ENCODE measurements around the gene WDFY4.

Gene WDFY4

GRCh38 chr10:48958598-48959190, 274.0 kb downstream of the WDFY4 start:
- no peak for TF ChIP-seq TAF1 (IDR thresholded peaks at IDR 0.05; ENCODE audit: low read depth)
- TF ChIP-seq EP300 (IDR thresholded peaks at IDR 0.05; ENCODE audit: borderline replicate concordance) = no peak
- TF ChIP-seq RAD21 (IDR thresholded peaks at IDR 0.05; ENCODE audit: low read depth) = no peak

- TF ChIP-seq CREB1 (IDR thresholded peaks at IDR 0.05; ENCODE audit: low read depth) (no peak), MAX (IDR thresholded peaks at IDR 0.05) (no peak), NFIC (IDR thresholded peaks at IDR 0.05) (no peak), CEBPB (IDR thresholded peaks at IDR 0.05) (no peak), TCF12 (IDR thresholded peaks at IDR 0.05; ENCODE audit: low read depth) (no peak), YY1 (IDR thresholded peaks at IDR 0.05; ENCODE audit: low read depth) (no peak)
These were observed 279.4 kb downstream of the WDFY4 start for GRCh38 chr10:48964038-48964437.

- TF ChIP-seq MAX (IDR thresholded peaks at IDR 0.05) (no peak), EGR1 (IDR thresholded peaks at IDR 0.05) (no peak), CEBPB (IDR thresholded peaks at IDR 0.05) (no peak), YY1 (IDR thresholded peaks at IDR 0.05; ENCODE audit: low read depth) (no peak), TCF12 (IDR thresholded peaks at IDR 0.05; ENCODE audit: low read depth) (no peak), RAD21 (IDR thresholded peaks at IDR 0.05; ENCODE audit: low read depth) (no peak), REST (IDR thresholded peaks at IDR 0.05; ENCODE audit: low read depth) (no peak), CREB1 (IDR thresholded peaks at IDR 0.05; ENCODE audit: low read depth) (no peak), TAF1 (IDR thresholded peaks at IDR 0.05; ENCODE audit: low read depth) (no peak), TEAD4 (IDR thresholded peaks at IDR 0.05) (no peak), USF1 (IDR thresholded peaks at IDR 0.05) (no peak)
These were observed 280.8 kb downstream of the WDFY4 start for GRCh38 chr10:48965460-48965859.

- TF ChIP-seq RAD21 (IDR thresholded peaks at IDR 0.05; ENCODE audit: low read depth) = no peak
- no peak for TF ChIP-seq FOXM1 (IDR thresholded peaks at IDR 0.05; ENCODE audit: borderline replicate concordance, low read depth)
- TF ChIP-seq CEBPB (IDR thresholded peaks at IDR 0.05) = no peak
- TF ChIP-seq EGR1 (IDR thresholded peaks at IDR 0.05) = no peak
- TF ChIP-seq USF1 (IDR thresholded peaks at IDR 0.05) = no peak
- TF ChIP-seq CREB1 (IDR thresholded peaks at IDR 0.05; ENCODE audit: low read depth) = no peak
- TF ChIP-seq YY1 (IDR thresholded peaks at IDR 0.05; ENCODE audit: low read depth) = no peak
- TF ChIP-seq TEAD4 (IDR thresholded peaks at IDR 0.05) = no peak
- TF ChIP-seq TAF1 (IDR thresholded peaks at IDR 0.05; ENCODE audit: low read depth) = no peak
- TF ChIP-seq REST (IDR thresholded peaks at IDR 0.05; ENCODE audit: low read depth) = no peak
- TF ChIP-seq NFIC (IDR thresholded peaks at IDR 0.05) = no peak
- no peak for TF ChIP-seq TCF12 (IDR thresholded peaks at IDR 0.05; ENCODE audit: low read depth)
These were observed 283.4 kb downstream of the WDFY4 start for GRCh38 chr10:48968036-48968435.

GRCh38 chr10:48970046-48970445, 285.4 kb downstream of the WDFY4 start:
- no peak for TF ChIP-seq EGR1 (IDR thresholded peaks at IDR 0.05)
- TF ChIP-seq RAD21 (IDR thresholded peaks at IDR 0.05; ENCODE audit: low read depth) = no peak
- no peak for TF ChIP-seq TEAD4 (IDR thresholded peaks at IDR 0.05)
- no peak for TF ChIP-seq CEBPB (IDR thresholded peaks at IDR 0.05)
- no peak for TF ChIP-seq USF1 (IDR thresholded peaks at IDR 0.05)
- no peak for TF ChIP-seq NFIC (IDR thresholded peaks at IDR 0.05)
- no peak for TF ChIP-seq CREB1 (IDR thresholded peaks at IDR 0.05; ENCODE audit: low read depth)
- no peak for TF ChIP-seq FOXM1 (IDR thresholded peaks at IDR 0.05; ENCODE audit: borderline replicate concordance, low read depth)
- TF ChIP-seq YY1 (IDR thresholded peaks at IDR 0.05; ENCODE audit: low read depth) = no peak
- TF ChIP-seq EP300 (IDR thresholded peaks at IDR 0.05; ENCODE audit: borderline replicate concordance) = no peak
- TF ChIP-seq REST (IDR thresholded peaks at IDR 0.05; ENCODE audit: low read depth) = no peak
- no peak for TF ChIP-seq ZBTB7A (IDR thresholded peaks at IDR 0.05; ENCODE audit: low read depth)
- no peak for TF ChIP-seq TCF12 (IDR thresholded peaks at IDR 0.05; ENCODE audit: low read depth)

Measured in Ishikawa (cell line).